ENCODE measurements around the gene OTOL1. TPM values are rescaled to one million over a fixed set of nuclear protein-coding genes. Genes with fewer than 3 reads are reported as not detected.

The OTOL1 gene
- total and polyA plus RNA-seq, 10 of the 15 experiments (the other 5 are each of a cell fraction or from before 2014, with no cell fraction given), result not detected

DNA sequence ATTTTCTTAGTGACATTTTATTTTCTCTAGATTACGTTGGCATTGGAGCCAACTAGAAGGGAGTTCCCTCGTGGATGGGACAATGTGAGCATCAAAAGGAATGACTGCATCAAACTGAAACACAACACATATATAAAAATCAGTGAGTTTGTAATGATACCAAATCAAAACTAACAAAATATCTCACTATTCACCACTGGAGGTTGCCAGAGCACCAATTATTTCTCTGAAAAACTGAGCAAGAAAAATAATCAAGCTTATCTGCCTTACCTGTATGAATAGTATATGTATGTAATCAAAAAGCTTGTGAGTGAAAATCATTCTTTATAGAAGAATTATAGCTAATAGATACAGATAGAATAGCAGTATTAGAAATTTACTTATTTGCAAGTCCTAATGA lies 46.8 kb upstream of the OTOL1 start:
- ChIA-PET SMC1A (ENCODE audit: uncharacterized antibody, unreplicated experiment) (interaction anchor here (0.5 to 1.7 kb wide), 5 partner anchors 9 to 206 kb away, joined by 3 to 5 read pairs (median 4); partner anchors contain the start of gene OTOL1), RAD21 (ENCODE audit: unreplicated experiment) (interaction anchor here (0.8 kb wide), 1 partner anchor 22 kb away, joined by 3 read pairs; no protein-coding TSS in a partner anchor), CTCF (interaction anchor here (0.7 to 1.4 kb wide), 8 partner anchors 9 to 1606 kb away, joined by 3 to 4 read pairs (median 3); no protein-coding TSS in a partner anchor), POLR2A (no interaction called here)
- intact Hi-C loops (cut with micrococcal nuclease; ENCODE audit: unreplicated experiment), result loop anchor here (5.0 kb wide), 2 partner anchors 88 to 108 kb away; no protein-coding TSS in a partner anchor
- no peak for DNase-seq (ENCODE audit: low read depth, low spot score)
- Histone ChIP-seq H3K36me3 (ENCODE audit: control insufficient read depth in 2 of 2, insufficient read depth in 2 of 2, low read length in 1 of 2) (no peaks in the 10 kb centered on the region), H3K27me3 (replicated peaks in 1 of 2; ENCODE audit: control insufficient read depth in 2 of 2, insufficient read depth in 2 of 2, low read length in 1 of 2) (no peaks in the 10 kb centered on the region), H2AFZ (ENCODE audit: control insufficient read depth, low read depth, low read length) (no peak overlapping the region), H4K20me1 (ENCODE audit: control insufficient read depth, insufficient read depth) (no peaks in the 10 kb centered on the region), H3K9ac (ENCODE audit: control insufficient read depth, insufficient read depth, low read length) (no peak overlapping the region), H3K9me3 (replicated peaks; ENCODE audit: control insufficient read depth, insufficient read depth, low read length) (no peaks in the 10 kb centered on the region), H3K4me3 (no peak overlapping the region), H3K79me2 (ENCODE audit: control insufficient read depth, insufficient read depth, low read length) (no peaks in the 10 kb centered on the region), H3K4me2 (ENCODE audit: control insufficient read depth, insufficient read depth) (no peak overlapping the region), H3K4me1 (ENCODE audit: control insufficient read depth, insufficient read depth, low read length) (no peaks in the 10 kb centered on the region), H3K27ac (ENCODE audit: control insufficient read depth, insufficient read depth) (no peak overlapping the region)
- TF ChIP-seq MTA2 (IDR thresholded peaks at IDR 0.05; ENCODE audit: low read depth) (no peak), CREB1 (IDR thresholded peaks at IDR 0.05; ENCODE audit: low read depth) (no peak), CEBPB (IDR thresholded peaks at IDR 0.05; ENCODE audit: borderline replicate concordance in 1 of 2, low read depth in 2 of 2, low read length in 2 of 2) (no peak), LARP7 (IDR thresholded peaks at IDR 0.05) (no peak)
- TF ChIP-seq, protein P1, sequence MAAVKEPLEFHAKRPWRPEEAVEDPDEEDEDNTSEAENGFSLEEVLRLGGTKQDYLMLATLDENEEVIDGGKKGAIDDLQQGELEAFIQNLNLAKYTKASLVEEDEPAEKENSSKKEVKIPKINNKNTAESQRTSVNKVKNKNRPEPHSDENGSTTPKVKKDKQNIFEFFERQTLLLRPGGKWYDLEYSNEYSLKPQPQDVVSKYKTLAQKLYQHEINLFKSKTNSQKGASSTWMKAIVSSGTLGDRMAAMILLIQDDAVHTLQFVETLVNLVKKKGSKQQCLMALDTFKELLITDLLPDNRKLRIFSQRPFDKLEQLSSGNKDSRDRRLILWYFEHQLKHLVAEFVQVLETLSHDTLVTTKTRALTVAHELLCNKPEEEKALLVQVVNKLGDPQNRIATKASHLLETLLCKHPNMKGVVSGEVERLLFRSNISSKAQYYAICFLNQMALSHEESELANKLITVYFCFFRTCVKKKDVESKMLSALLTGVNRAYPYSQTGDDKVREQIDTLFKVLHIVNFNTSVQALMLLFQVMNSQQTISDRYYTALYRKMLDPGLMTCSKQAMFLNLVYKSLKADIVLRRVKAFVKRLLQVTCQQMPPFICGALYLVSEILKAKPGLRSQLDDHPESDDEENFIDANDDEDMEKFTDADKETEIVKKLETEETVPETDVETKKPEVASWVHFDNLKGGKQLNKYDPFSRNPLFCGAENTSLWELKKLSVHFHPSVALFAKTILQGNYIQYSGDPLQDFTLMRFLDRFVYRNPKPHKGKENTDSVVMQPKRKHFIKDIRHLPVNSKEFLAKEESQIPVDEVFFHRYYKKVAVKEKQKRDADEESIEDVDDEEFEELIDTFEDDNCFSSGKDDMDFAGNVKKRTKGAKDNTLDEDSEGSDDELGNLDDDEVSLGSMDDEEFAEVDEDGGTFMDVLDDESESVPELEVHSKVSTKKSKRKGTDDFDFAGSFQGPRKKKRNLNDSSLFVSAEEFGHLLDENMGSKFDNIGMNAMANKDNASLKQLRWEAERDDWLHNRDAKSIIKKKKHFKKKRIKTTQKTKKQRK (IDR thresholded peaks at IDR 0.05; ENCODE audit: low read depth, low read length), result no peak
- no peak for FAIRE-seq
- in situ Hi-C loops (cut with MboI), result no loop called here
- ATAC-seq, result peak; percentile 36; the same call in 2 of the 3 replicates
- no TSS peak for BruUV-seq (replicated peaks)
- 5% methylated on average over 2 of the region's 2 CpGs for WGBS (ENCODE audit: insufficient coverage, insufficient replicate concordance, low lambda C conversion rate, missing lambda C conversion rate)

Measured in GM12878 (cell line).